IPS-18a (cell line): ENCODE measurements around the gene INSR.
"Not testable (repeated sequence)": the region's sequence is repeated elsewhere in the genome, so short reads cannot be mapped to it uniquely, and the experiment has no call there.

Experiments
- H3K27ac ChIP-seq: one replicate; pipeline ENCODE4 v1.5.1; 2013; ENCODE audit warnings: low read length
- H3K27me3 ChIP-seq: one replicate; pipeline ENCODE4 v1.6.1; 2013; ENCODE audit warnings: mild to moderate bottlenecking, low read length; ENCODE audit not compliant: control insufficient read depth, insufficient read depth
- H3K36me3 ChIP-seq: one replicate; pipeline ENCODE4 v1.6.1; 2013; ENCODE audit warnings: low read depth, low read length; ENCODE audit not compliant: control insufficient read depth
- H3K4me1 ChIP-seq: one replicate; pipeline ENCODE4 v1.6.1; 2013; ENCODE audit warnings: low read depth, low read length; ENCODE audit not compliant: control insufficient read depth
- H3K4me3 ChIP-seq: one replicate; pipeline ENCODE4 v1.5.1; 2013; ENCODE audit warnings: low read length
- H3K9ac ChIP-seq: one replicate; pipeline ENCODE4 v1.6.1; 2013; ENCODE audit warnings: mild to moderate bottlenecking, low read length, moderate library complexity
- H3K9me3 ChIP-seq: one replicate; pipeline ENCODE4 v1.6.1; 2013; ENCODE audit warnings: low read depth, low read length; ENCODE audit not compliant: control insufficient read depth

Gene INSR

GRCh38 chr19:7146086-7146485 is 148.1 kb downstream of the INSR start:
- H3K36me3 ChIP-seq, H3K9me3 ChIP-seq, H3K27ac ChIP-seq, H3K9ac ChIP-seq, H3K4me3 ChIP-seq, H3K4me1 ChIP-seq, H3K27me3 ChIP-seq: not testable (repeated sequence)

GRCh38 chr19:7145494-7145893 is 148.7 kb downstream of the INSR start:
- Histone ChIP-seq H3K9ac (no peak overlapping the region), H3K4me3 (no peak overlapping the region)

DNA sequence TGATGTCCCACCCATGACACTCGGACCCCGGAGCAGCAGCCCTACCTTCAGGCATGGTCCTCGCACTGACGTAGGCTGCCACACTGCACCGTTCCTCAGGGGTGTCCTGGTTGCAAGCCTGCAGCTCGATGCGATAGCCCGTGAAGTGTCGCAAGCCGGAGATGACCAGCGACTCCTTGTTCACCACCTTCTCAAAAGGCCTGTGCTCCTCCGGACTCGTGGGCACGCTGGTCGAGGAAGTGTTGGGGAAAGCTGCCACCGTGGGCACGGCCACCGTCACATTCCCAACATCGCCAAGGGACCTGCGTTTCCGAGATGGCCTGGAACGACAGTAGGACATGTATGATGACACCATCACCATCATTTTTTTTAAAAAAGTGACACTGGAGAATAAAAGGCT is 151.4 kb downstream of the INSR start:
- Histone ChIP-seq H3K4me3 (no peak overlapping the region), H3K9me3 (no peaks in the 10 kb centered on the region), H3K4me1 (no peaks in the 10 kb centered on the region), H3K36me3 (peaks cover 14% of the 10 kb centered on the region), H3K27ac (no peak overlapping the region), H3K27me3 (no peaks in the 10 kb centered on the region), H3K9ac (no peak overlapping the region)

More at GRCh38 chr19:7145494-7145893, 148.7 kb downstream of the INSR start:
- peaks cover 10% of the 10 kb centered on the region for H3K36me3 ChIP-seq
- H3K27ac ChIP-seq, result no peak overlapping the region
- no peaks in the 10 kb centered on the region for H3K27me3 ChIP-seq
- no peaks in the 10 kb centered on the region for H3K9me3 ChIP-seq
- H3K4me1 ChIP-seq, result no peaks in the 10 kb centered on the region

GRCh38 chr19:7140137-7140536 is 154.1 kb downstream of the INSR start:
- Histone ChIP-seq H3K9me3 (no peaks in the 10 kb centered on the region), H3K4me1 (no peaks in the 10 kb centered on the region), H3K27me3 (no peaks in the 10 kb centered on the region), H3K9ac (no peak overlapping the region), H3K27ac (no peak overlapping the region), H3K36me3 (peaks cover 14% of the 10 kb centered on the region), H3K4me3 (no peak overlapping the region)

DNA sequence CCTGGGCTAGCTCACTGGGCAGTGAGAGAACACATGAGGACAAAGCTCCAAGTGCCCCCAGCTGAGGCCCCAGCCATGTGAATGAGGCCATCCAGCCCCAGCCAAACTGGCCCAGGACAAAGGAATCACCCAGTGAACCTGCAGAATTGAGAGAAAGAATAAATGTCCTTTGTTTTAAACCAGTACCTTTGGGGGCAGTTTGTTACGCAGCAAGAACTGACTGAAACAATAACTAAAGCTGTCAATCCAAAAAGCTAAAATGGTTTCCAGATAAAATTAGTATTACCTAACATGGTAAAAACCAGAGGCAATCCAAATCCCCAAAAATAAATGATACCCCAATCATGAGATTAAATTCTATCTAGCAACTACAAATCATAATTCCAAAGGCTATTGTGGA is 155.1 kb downstream of the INSR start:
- H3K36me3 ChIP-seq, result peaks cover 14% of the 10 kb centered on the region

DNA sequence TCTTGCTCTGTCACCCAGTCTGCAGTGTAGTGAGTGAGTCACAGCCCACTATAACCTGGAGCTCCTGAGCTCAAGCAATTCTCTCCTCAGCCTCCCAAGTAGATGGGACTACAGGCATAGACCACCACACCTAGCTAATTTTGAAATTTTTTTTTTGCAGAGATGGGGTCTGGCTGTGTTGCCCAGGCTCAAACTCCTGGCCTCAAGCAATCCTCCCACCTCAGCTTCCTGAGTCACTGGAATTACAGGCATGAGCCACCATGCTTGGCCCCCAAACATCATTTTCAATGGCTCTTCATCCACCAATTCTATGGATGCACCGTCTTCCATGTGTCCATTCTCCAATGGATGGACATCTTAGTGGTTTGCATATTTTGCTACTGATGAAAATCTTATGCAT is 155.8 kb downstream of the INSR start:
- Histone ChIP-seq H3K36me3 (peaks cover 14% of the 10 kb centered on the region), H3K9ac (no peak overlapping the region), H3K4me3 (no peak overlapping the region), H3K27ac (no peak overlapping the region), H3K4me1 (no peaks in the 10 kb centered on the region), H3K9me3 (no peaks in the 10 kb centered on the region), H3K27me3 (no peaks in the 10 kb centered on the region)

More for the DNA sequence above, 155.1 kb downstream of the INSR start:
- no peak overlapping the region for H3K27ac ChIP-seq
- H3K9me3 ChIP-seq, result no peaks in the 10 kb centered on the region
- no peak overlapping the region for H3K9ac ChIP-seq
- H3K4me1 ChIP-seq, result no peaks in the 10 kb centered on the region
- no peaks in the 10 kb centered on the region for H3K27me3 ChIP-seq
- no peak overlapping the region for H3K4me3 ChIP-seq

- no peak overlapping the region for H3K27ac ChIP-seq
- no peaks in the 10 kb centered on the region for H3K27me3 ChIP-seq
- peaks cover 14% of the 10 kb centered on the region for H3K36me3 ChIP-seq
- H3K4me3 ChIP-seq, result no peak overlapping the region
- no peak overlapping the region for H3K9ac ChIP-seq
- H3K9me3 ChIP-seq, result no peaks in the 10 kb centered on the region
- H3K4me1 ChIP-seq, result no peaks in the 10 kb centered on the region
Observed at GRCh38 chr19:7137120-7137519, 157.1 kb downstream of the INSR start.

DNA sequence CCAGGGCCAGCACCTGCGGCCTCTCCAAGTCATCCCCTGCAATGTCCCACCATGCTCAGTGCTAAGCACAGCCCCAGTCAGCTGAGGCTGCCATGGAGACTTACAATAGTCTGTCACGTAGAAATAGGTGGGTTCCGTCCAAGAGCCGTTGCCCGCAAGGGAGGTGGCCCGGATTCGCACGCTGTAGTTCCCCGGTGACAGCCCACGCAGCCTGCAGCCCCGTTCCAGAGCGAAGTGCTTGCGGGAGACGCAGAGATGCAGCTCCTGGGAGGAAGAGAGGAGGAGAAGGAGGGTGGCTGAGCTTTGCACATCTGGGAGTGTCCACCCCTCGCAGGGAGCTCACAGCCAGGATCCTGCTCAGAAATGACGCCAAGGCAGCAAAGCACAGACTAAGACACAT is 162.2 kb downstream of the INSR start:
- Histone ChIP-seq H3K9me3 (no peaks in the 10 kb centered on the region), H3K4me1 (no peaks in the 10 kb centered on the region), H3K27ac (no peak overlapping the region), H3K36me3 (peaks cover 4% of the 10 kb centered on the region), H3K27me3 (no peaks in the 10 kb centered on the region), H3K4me3 (no peak overlapping the region), H3K9ac (no peak overlapping the region)

- peaks cover 4% of the 10 kb centered on the region for H3K36me3 ChIP-seq
- H3K9me3 ChIP-seq, result peaks cover 4% of the 10 kb centered on the region
- no peak overlapping the region for H3K4me3 ChIP-seq
- H3K27ac ChIP-seq, result no peak overlapping the region
- no peaks in the 10 kb centered on the region for H3K4me1 ChIP-seq
- H3K9ac ChIP-seq, result no peak overlapping the region
- no peaks in the 10 kb centered on the region for H3K27me3 ChIP-seq
Observed at GRCh38 chr19:7130043-7130442, 164.2 kb downstream of the INSR start.

DNA sequence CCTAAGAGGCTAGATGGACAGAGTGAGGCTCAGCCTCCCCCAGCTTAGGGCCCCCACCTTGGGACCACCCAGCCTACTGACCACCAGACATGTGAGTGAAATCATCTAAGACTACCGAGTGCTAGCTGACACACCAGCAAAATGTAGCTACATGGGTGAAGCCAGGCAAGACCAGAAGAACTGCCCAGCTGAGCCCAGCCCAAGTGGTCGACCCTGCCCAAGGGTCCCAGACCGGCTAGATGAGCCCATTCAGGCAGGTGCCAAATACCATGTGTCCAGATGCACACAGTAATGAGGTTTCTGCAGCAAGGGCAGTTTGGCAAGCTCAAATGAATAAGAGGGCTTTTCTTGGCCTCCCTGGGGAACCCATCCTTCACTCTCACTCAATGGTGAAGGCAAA is 168.1 kb downstream of the INSR start:
- Histone ChIP-seq H3K9me3 (peaks cover 4% of the 10 kb centered on the region), H3K4me3 (no peak overlapping the region), H3K36me3 (no peaks in the 10 kb centered on the region), H3K4me1 (no peaks in the 10 kb centered on the region), H3K27me3 (no peaks in the 10 kb centered on the region), H3K9ac (no peak overlapping the region), H3K27ac (no peak overlapping the region)

DNA sequence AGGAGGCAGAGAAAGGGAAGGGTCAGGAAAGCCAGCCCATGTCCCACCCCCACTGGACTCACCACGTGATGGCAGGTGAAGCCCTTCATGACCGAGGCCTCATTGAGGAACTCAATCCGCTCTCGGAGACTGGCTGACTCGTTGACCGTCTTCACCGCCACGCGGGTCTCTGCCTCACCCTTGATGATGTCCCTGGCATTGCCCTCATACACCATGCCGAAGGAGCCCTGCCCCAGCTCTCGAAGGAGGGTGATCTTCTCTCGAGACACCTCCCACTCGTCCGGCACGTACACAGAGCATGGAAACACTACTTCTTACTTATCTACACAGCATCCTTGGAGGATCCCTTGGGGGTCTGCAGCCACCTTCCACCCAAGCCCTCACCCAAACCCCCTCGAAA is 169.0 kb downstream of the INSR start:
- Histone ChIP-seq H3K4me1 (no peaks in the 10 kb centered on the region), H3K27ac (no peak overlapping the region), H3K27me3 (no peaks in the 10 kb centered on the region), H3K9ac (no peak overlapping the region), H3K36me3 (no peaks in the 10 kb centered on the region), H3K9me3 (peaks cover 4% of the 10 kb centered on the region), H3K4me3 (no peak overlapping the region)

GRCh38 chr19:7124782-7125181 is 169.4 kb downstream of the INSR start:
- Histone ChIP-seq H3K36me3 (no peaks in the 10 kb centered on the region), H3K9me3 (peaks cover 4% of the 10 kb centered on the region), H3K4me3 (no peak overlapping the region), H3K27ac (no peak overlapping the region), H3K4me1 (no peaks in the 10 kb centered on the region), H3K9ac (no peak overlapping the region), H3K27me3 (no peaks in the 10 kb centered on the region)
